OCI-LY3 (cell line): ENCODE data around the gene SARS1.

Experiments
- H2AFZ ChIP-seq: fragments of 200-600, 300-600 bp; shearing (Covaris generic); 2 replicates; pipeline ENCODE4 v1.6.0; 2014; ENCODE audit warnings: antibody characterized with exemption, low read depth, low read length
- H3K27ac ChIP-seq: fragments of 200-600, 300-600 bp; sonication (generic); 2 replicates; pipeline ENCODE4 v1.5.1; 2014; ENCODE audit warnings: mild to moderate bottlenecking, low read length, moderate library complexity, mixed read lengths
- H3K27me3 ChIP-seq: fragments of 200-600, 300-600 bp; sonication (generic); 2 replicates; pipeline ENCODE4 v1.6.1; 2014; ENCODE audit warnings: low read depth, low read length, mixed read lengths
- H3K36me3 ChIP-seq: fragments of 200-600, 300-600 bp; sonication (generic); replicated peaks from 2 replicates; pipeline ENCODE3; 2014; ENCODE audit warnings: low read depth, low read length, mixed read lengths
- H3K4me1 ChIP-seq: fragments of 300-600, 200-600 bp; sonication (generic); 2 replicates; pipeline ENCODE4 v1.6.1; 2014; ENCODE audit warnings: low read length, mixed read lengths
- H3K4me2 ChIP-seq: fragments of 200-600, 300-600 bp; sonication (generic); 2 replicates; pipeline ENCODE4 v1.6.1; 2014; ENCODE audit warnings: low read length, mixed read lengths
- H3K4me3 ChIP-seq: fragments of 300-600, 200-600 bp; sonication (generic); 2 replicates; pipeline ENCODE4 v1.5.1; 2014; ENCODE audit warnings: antibody characterized with exemption, mild to moderate bottlenecking, low read length, moderate library complexity
- H3K79me2 ChIP-seq: fragments of 300-600, 200-600 bp; shearing (Covaris generic); 2 replicates; pipeline ENCODE4 v1.6.1; 2014; ENCODE audit warnings: mild to moderate bottlenecking, low read length, mixed read lengths
- H3K9ac ChIP-seq: fragments of 300-600, 200-600 bp; shearing (Covaris generic); 2 replicates; pipeline ENCODE4 v1.6.0; 2014; ENCODE audit warnings: mild to moderate bottlenecking, low read length, moderate library complexity
- H3K9me3 ChIP-seq: fragments of 200-600, 300-600 bp; shearing (Covaris generic); 2 replicates; pipeline ENCODE4 v1.6.1; 2014; ENCODE audit warnings: low read length, mixed read lengths; ENCODE audit not compliant: insufficient read depth
- H4K20me1 ChIP-seq: fragments of 200-600, 300-600 bp; sonication (generic); 2 replicates; pipeline ENCODE4 v1.6.1; 2016; ENCODE audit warnings: low read length, mixed read lengths; ENCODE audit not compliant: insufficient read depth
- EZH2phosphoT487 ChIP-seq: fragments of 200-600 bp; shearing (Covaris generic); IDR thresholded peaks from 2 replicates; pipeline ENCODE4 v1.6.1; 2018; ENCODE audit warnings: antibody characterized with exemption, mixed run types, low read depth
- TF ChIP-seq, protein P1 (sequence below): fragments of 200-600, 300-600 bp; sonication (generic); IDR thresholded peaks from 2 replicates; pipeline ENCODE4 v1.5.1; 2014; ENCODE audit warnings: antibody characterized with exemption, low read length, low read depth

The SARS1 gene

DNA sequence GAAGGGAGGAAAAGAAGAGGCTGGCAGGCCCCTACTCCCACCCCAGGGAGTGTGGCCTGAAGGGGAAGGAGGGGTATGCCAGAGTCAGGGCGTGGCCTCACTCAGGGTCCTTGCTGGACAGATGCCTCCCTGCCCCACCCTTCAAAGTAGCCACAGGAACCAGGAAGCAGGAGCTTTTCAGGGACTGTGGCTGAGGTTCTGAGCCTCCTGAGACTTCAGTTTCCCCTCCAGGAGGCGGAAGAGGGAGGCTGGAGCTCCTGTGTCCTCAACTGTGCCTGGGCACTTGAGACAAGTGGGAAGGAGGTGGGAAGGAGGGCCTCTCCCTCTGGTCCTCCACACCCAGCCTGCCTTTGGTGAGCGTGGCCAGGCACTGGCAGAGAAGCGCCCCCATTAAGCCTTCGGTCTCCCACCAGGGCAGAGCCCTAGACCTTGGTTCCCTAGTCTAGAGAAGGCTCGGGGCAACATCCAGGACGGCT lies 40.9 kb downstream of the SARS1 start:
- Histone ChIP-seq H3K4me3 (no peak overlapping the region), H3K27ac (no peak overlapping the region), H3K4me1 (no peaks in the 10 kb centered on the region), H3K36me3 (no peaks in the 10 kb centered on the region), H2AFZ (no peak overlapping the region), H3K79me2 (no peaks in the 10 kb centered on the region), H3K9me3 (no peaks in the 10 kb centered on the region), H3K27me3 (no peaks in the 10 kb centered on the region), H3K9ac (no peak overlapping the region), H4K20me1 (no peaks in the 10 kb centered on the region), H3K4me2 (no peak overlapping the region)
- TF ChIP-seq EZH2phosphoT487: no peak
- TF ChIP-seq, protein P1, sequence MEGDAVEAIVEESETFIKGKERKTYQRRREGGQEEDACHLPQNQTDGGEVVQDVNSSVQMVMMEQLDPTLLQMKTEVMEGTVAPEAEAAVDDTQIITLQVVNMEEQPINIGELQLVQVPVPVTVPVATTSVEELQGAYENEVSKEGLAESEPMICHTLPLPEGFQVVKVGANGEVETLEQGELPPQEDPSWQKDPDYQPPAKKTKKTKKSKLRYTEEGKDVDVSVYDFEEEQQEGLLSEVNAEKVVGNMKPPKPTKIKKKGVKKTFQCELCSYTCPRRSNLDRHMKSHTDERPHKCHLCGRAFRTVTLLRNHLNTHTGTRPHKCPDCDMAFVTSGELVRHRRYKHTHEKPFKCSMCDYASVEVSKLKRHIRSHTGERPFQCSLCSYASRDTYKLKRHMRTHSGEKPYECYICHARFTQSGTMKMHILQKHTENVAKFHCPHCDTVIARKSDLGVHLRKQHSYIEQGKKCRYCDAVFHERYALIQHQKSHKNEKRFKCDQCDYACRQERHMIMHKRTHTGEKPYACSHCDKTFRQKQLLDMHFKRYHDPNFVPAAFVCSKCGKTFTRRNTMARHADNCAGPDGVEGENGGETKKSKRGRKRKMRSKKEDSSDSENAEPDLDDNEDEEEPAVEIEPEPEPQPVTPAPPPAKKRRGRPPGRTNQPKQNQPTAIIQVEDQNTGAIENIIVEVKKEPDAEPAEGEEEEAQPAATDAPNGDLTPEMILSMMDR: no peak

DNA sequence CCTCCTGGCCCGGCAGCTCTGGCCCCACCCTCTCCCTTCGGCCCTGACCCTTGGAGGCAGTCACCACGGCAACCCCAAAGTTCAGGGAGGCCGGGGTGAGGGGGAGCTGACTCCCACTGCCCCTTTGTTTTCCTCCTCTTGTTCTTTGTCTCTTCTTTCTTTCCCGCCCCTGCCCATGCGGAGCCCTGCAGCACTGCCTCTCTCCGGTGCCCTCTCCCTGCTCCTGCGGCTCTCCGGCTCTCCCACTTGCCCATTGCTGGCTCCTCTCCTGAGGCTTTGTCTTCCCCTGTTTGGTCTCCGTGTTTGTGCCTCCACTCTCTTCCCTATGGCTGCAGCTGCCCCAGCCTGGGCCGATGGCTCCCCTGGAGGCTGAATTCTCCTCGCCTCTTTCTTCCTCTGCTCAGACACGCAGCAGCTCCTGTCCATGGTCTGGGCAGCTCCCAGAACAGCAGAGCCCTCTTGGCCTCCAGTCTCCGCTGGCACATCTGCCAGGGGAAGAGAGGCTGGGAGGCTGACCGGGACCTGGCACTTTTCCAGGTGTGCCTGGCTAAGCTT lies 41.5 kb downstream of the SARS1 start:
- H3K27me3 ChIP-seq: no peaks in the 10 kb centered on the region
- H3K4me2 ChIP-seq: no peak overlapping the region
- H3K9ac ChIP-seq: no peak overlapping the region
- H3K36me3 ChIP-seq: no peaks in the 10 kb centered on the region
- no peaks in the 10 kb centered on the region for H3K4me1 ChIP-seq
- H2AFZ ChIP-seq: no peak overlapping the region
- H3K9me3 ChIP-seq: no peaks in the 10 kb centered on the region
- H4K20me1 ChIP-seq: no peaks in the 10 kb centered on the region
- TF ChIP-seq EZH2phosphoT487: no peak
- TF ChIP-seq, protein P1: no peak
- no peaks in the 10 kb centered on the region for H3K79me2 ChIP-seq
- H3K27ac ChIP-seq: no peak overlapping the region
- H3K4me3 ChIP-seq: no peak overlapping the region

DNA sequence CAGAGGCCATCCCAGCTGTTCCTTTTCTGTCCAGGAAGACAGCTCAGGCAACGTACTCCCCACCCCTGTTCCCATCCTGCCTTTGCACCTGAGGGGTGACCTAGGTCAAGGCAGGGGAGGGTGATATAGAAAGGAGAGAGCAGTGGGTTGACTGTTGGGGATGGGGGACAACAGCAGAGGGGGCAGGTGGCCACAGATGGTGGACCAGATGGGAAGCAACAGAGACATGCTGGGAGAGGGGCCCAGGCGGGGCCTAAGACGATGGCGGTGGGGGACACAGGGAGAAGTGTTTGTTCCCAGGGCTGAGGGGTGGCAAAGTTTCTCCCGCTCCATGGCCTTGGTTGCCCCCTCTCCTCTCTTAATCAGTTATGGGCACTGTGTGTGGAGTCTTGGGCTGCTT lies 42.0 kb downstream of the SARS1 start:
- Histone ChIP-seq H4K20me1 (no peaks in the 10 kb centered on the region), H3K36me3 (no peaks in the 10 kb centered on the region), H3K27me3 (no peaks in the 10 kb centered on the region), H2AFZ (no peak overlapping the region), H3K27ac (no peak overlapping the region), H3K9me3 (no peaks in the 10 kb centered on the region), H3K79me2 (no peaks in the 10 kb centered on the region), H3K4me1 (no peaks in the 10 kb centered on the region), H3K9ac (no peak overlapping the region), H3K4me3 (no peak overlapping the region), H3K4me2 (no peak overlapping the region)
- no peak for TF ChIP-seq EZH2phosphoT487
- TF ChIP-seq, protein P1: no peak

DNA sequence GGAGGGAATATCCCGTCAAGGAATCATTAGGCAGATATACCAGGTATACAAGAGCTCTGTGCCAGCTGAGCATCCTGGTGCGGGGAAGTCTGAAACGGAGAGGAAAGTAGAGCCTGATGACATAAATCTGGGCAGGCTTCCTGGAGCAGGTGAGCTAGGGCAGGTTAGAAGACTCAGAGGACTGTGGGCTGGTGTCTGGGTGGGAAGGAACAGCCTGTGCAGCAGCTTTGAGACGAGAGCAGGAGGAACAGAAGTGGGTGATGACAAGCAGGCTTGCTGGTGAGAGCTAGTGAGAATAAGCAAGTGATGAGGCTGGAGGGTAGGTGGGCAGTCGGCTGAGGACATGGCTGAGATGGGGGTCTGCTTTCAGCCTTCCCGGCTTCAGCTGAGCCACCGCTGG lies 42.4 kb downstream of the SARS1 start:
- H3K4me1 ChIP-seq: no peaks in the 10 kb centered on the region
- no peak overlapping the region for H3K9ac ChIP-seq
- no peaks in the 10 kb centered on the region for H3K36me3 ChIP-seq
- no peaks in the 10 kb centered on the region for H4K20me1 ChIP-seq
- no peaks in the 10 kb centered on the region for H3K9me3 ChIP-seq
- no peak overlapping the region for H3K4me2 ChIP-seq
- no peaks in the 10 kb centered on the region for H3K79me2 ChIP-seq
- no peak overlapping the region for H2AFZ ChIP-seq
- H3K4me3 ChIP-seq: no peak overlapping the region
- no peak overlapping the region for H3K27ac ChIP-seq
- no peaks in the 10 kb centered on the region for H3K27me3 ChIP-seq
- TF ChIP-seq, protein P1: no peak
- no peak for TF ChIP-seq EZH2phosphoT487
